Tibial nerve (tissue), 3 donors: ENCODE results near the gene KCNRG.

Experiments
- POLR2A ChIP-seq, 2 donors: fragments of 450-650 bp; IDR thresholded peaks; one replicate each; pipeline ENCODE4 v1.6.1; 2017; ENCODE audit warnings: antibody characterized with exemption in 2 of 2, mild to moderate bottlenecking in 2 of 2, moderate library complexity in 2 of 2
- TF ChIP-seq, protein P1 (sequence below), 5 experiments: fragments of 200-600 bp in 3 of 5; fragments of 450-650 bp in 2 of 5; sonication (generic) in 3 of 5; IDR thresholded peaks; one replicate each; pipeline ENCODE4 v1.5.1; 2016 to 2019; ENCODE audit warnings: antibody characterized with exemption in 5 of 5, mild to moderate bottlenecking in 3 of 5, moderate library complexity in 2 of 5

GRCh38 chr13:50037788-50038187 lies 22.5 kb downstream of the KCNRG start:
- TF ChIP-seq, protein P1, sequence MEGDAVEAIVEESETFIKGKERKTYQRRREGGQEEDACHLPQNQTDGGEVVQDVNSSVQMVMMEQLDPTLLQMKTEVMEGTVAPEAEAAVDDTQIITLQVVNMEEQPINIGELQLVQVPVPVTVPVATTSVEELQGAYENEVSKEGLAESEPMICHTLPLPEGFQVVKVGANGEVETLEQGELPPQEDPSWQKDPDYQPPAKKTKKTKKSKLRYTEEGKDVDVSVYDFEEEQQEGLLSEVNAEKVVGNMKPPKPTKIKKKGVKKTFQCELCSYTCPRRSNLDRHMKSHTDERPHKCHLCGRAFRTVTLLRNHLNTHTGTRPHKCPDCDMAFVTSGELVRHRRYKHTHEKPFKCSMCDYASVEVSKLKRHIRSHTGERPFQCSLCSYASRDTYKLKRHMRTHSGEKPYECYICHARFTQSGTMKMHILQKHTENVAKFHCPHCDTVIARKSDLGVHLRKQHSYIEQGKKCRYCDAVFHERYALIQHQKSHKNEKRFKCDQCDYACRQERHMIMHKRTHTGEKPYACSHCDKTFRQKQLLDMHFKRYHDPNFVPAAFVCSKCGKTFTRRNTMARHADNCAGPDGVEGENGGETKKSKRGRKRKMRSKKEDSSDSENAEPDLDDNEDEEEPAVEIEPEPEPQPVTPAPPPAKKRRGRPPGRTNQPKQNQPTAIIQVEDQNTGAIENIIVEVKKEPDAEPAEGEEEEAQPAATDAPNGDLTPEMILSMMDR (IDR thresholded peaks at IDR 0.05) = no peak
- TF ChIP-seq POLR2A (IDR thresholded peaks at IDR 0.05) = no peak
